Breast epithelium (tissue), 4 donors: ENCODE data around the gene NUBPL. TPM values are rescaled to one million over a fixed set of nuclear protein-coding genes. Genes with fewer than 3 reads are reported as not detected.
"Not testable (repeated sequence)": the region's sequence is repeated elsewhere in the genome, so short reads cannot be mapped to it uniquely, and the experiment has no call there.

Source experiments
- DNase-seq, 2 donors: peaks; one replicate each; pipeline ENCODE4 v3.0.0-alpha.2; 2019; ENCODE audit warnings: low spot score in 2 of 2
- H3K27ac ChIP-seq, 2 donors: fragments of 200-600 bp; sonication (generic) in 1 of 2; one replicate each; pipeline ENCODE4 v1.5.1; 2016 to 2019; ENCODE audit warnings: mild to moderate bottlenecking in 1 of 2
- H3K27me3 ChIP-seq, 2 donors: fragments of 200-600 bp; sonication (generic) in 1 of 2; one replicate each; pipeline versions ENCODE4 v1.5.1 to v1.6.0; 2017 to 2019; ENCODE audit warnings: control low read depth in 1 of 2, mild to moderate bottlenecking in 1 of 2
- H3K36me3 ChIP-seq: fragments of 200-600 bp; one replicate; pipeline ENCODE4 v1.5.1; 2019
- H3K4me1 ChIP-seq, 2 donors: fragments of 200-600 bp; sonication (generic); one replicate each; pipeline ENCODE4 v1.5.1; 2016 to 2019; ENCODE audit warnings: control low read depth in 1 of 2
- H3K4me3 ChIP-seq, 3 donors: fragments of 200-600 bp; sonication (generic); 1 replicate in 2 of 3; 2 replicates in 1 of 3; pipeline ENCODE4 v1.5.1; 2016 to 2019; ENCODE audit warnings: mild to moderate bottlenecking in 3 of 3, moderate library complexity in 2 of 3
- H3K9me3 ChIP-seq, 2 donors: fragments of 200-600 bp; sonication (generic) in 1 of 2; one replicate each; pipeline ENCODE4 v1.5.1; 2016 to 2019; ENCODE audit warnings: control low read depth in 1 of 2
- CTCF ChIP-seq, 3 donors: fragments of 450-650 bp; IDR thresholded peaks; one replicate each; pipeline ENCODE4 v1.5.1; 2016 to 2017; ENCODE audit warnings: antibody characterized with exemption in 3 of 3, mild to moderate bottlenecking in 3 of 3, moderate library complexity in 3 of 3
- POLR2A ChIP-seq: fragments of 450-650 bp; IDR thresholded peaks from one replicate; pipeline ENCODE4 v1.6.1; 2016; ENCODE audit warnings: antibody characterized with exemption, mild to moderate bottlenecking, moderate library complexity
- POLR2AphosphoS5 ChIP-seq, 3 donors: sonication (generic); formaldehyde crosslinking; IDR thresholded peaks; one replicate each; pipeline ENCODE4 v1.6.1; 2017; ENCODE audit warnings: antibody characterized with exemption in 3 of 3
- intact Hi-C: fragments of 100-400 bp; cut with DNase I; formaldehyde crosslinking; loops from one replicate; pipeline ENCODE4 v1.15.1; 2023; ENCODE audit warnings: low total_unique reads
- total RNA-seq, 3 donors: library from RNA; depleted of rRNA; stranded (reverse); fragments of >200 nt; gene quantifications; one replicate each; pipeline ENCODE4 v1.1.0, GENCODE V29; 2016

Gene NUBPL
- total RNA-seq, 3 donors from 2014 or later: 10.9 to 16.2 (median 12.5) TPM

DNA sequence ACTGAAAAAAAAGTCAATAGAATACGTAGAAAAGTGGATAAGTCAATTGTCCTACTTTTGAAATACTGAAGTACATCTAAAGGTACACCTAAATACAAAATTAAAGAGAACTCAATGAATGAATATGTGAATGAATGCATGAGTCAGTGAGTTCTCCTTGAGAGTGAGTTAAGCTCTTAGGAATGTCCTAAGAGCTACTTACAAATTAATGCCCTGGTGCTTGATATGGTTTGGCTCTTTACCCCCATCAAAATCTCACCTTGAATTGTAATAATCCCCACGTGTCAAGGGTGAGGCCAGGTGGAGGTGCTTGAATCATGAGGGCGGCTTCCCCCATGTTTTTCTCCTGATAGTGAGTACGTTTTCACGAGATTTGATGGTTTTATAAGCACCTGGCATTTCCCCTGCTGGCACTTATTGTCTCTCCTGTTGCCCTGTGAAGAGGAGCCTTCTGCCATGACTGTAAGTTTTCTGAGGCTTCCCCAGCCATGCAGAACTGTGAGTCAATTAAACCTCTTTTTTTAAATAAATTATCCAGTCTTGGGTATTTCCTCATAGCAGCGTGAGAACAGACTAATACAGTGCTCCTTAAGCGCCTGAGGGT lies 323.7 kb downstream of the NUBPL start:
- Histone ChIP-seq H3K4me3 (no peak overlapping the region), H3K4me1 (no peaks in the 10 kb centered on the region), H3K36me3 (no peaks in the 10 kb centered on the region), H3K27me3 (no peaks in the 10 kb centered on the region), H3K9me3 (no peaks in the 10 kb centered on the region), H3K27ac (no peak overlapping the region)
- no peak for TF ChIP-seq CTCF (IDR thresholded peaks at IDR 0.05)
- no peak for TF ChIP-seq POLR2AphosphoS5 (IDR thresholded peaks at IDR 0.05)
- no peak for TF ChIP-seq POLR2A
- no peak for DNase-seq
- intact Hi-C loops: no loop called here

DNA sequence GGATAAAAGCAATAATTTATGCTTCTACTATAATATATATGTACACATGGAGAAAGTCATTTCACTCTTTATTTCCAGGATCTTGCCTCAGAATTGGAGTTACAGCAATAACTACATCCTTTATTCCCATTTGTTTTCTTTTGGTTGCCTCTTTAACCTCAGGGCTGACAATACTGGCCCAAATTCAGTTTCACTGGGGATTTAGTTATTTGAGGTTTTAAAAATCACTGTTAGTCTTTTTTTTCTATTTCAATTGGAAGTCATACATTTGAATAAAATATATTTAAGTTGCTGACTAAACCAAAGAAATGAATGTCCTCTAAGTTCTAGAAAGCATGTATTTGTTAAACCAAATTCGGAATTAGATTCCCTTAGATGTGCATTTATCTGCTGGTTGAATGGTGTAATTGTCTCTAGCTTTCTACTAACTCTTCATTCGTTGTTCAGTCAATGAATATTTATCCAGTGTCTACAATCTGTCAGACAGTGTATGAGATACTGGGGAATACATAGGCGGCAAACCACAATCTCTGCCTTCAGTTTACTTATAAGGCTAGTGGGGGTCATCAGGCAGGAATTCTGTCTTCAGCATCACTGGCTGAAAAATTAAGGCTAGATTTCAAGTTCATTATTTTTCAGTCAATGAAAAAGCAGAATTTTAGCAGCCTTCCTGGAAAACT lies 325.1 kb downstream of the NUBPL start:
- H3K36me3 ChIP-seq: no peaks in the 10 kb centered on the region
- no peak for TF ChIP-seq CTCF (IDR thresholded peaks at IDR 0.05)
- no peak for TF ChIP-seq POLR2AphosphoS5 (IDR thresholded peaks at IDR 0.05)
- TF ChIP-seq POLR2A: no peak
- H3K9me3 ChIP-seq: no peaks in the 10 kb centered on the region
- no peak overlapping the region for H3K27ac ChIP-seq
- H3K4me3 ChIP-seq: no peak overlapping the region
- H3K27me3 ChIP-seq: no peaks in the 10 kb centered on the region
- intact Hi-C loops: no loop called here
- no peaks in the 10 kb centered on the region for H3K4me1 ChIP-seq
- no peak for DNase-seq

DNA sequence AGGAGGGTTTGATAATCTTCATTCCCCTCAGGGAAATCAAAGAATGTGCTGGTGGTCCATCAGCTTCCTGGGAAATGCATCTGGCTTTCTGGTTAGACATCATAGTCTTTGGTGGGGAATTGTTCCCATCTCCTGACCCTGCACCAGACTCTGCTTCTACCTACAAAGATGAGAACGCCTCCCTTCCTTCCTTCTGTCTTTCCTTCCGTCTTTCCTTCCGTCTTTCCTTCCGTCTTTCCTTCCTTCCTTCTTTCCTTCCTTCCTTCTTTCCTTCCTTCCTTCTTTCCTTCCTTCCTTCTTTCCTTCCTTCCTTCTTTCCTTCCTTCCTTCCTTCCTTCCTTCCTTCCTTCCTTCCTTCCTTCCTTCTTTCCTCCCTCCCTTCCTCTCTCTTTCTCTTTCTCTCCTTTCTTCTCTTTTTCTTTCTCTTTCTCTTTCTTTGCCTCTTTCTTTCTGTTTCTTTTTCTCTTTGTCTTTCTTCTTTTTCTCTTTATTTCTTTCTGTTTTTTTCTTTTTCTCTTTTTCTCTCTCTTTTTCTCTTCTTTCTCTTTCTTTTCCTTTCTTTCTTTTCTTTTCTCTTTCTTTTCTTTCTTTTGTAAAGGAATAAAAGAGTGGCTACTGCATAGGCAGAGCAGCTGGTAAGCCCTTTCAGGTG lies 326.9 kb downstream of the NUBPL start:
- intact Hi-C loops: no loop called here
- Histone ChIP-seq H3K27me3 (no peaks in the 10 kb centered on the region), H3K27ac (no peak overlapping the region), H3K36me3 (no peaks in the 10 kb centered on the region), H3K4me3 (no peak overlapping the region), H3K4me1 (no peaks in the 10 kb centered on the region), H3K9me3 (no peaks in the 10 kb centered on the region)
- TF ChIP-seq POLR2A (no peak), CTCF (IDR thresholded peaks at IDR 0.05) (no peak), POLR2AphosphoS5 (IDR thresholded peaks at IDR 0.05) (no peak)
- DNase-seq: no peak

DNA sequence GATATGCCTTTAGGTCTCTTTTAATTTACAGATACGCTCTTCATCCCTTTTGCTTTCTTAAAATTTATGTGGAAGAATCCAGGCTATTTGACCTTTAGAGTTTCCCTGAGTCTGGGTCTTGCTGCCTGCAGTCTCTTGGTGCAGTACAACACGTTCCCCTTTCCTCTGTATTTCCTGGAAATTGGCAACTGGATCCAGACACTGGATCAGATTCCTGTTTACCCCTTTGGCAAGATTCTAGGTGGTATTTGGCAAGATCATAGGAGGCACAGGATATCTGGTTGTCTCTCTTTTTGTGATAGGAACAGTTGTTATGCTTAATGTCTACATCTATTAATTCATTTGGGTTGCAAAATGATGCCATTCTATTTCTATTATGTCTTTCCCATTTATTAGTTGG lies 328.1 kb downstream of the NUBPL start:
- intact Hi-C loops: no loop called here
- Histone ChIP-seq H3K4me1 (no peaks in the 10 kb centered on the region), H3K27ac (no peak overlapping the region), H3K27me3 (no peaks in the 10 kb centered on the region), H3K36me3 (no peaks in the 10 kb centered on the region), H3K9me3 (no peaks in the 10 kb centered on the region), H3K4me3 (no peak overlapping the region)
- no peak for DNase-seq
- no peak for TF ChIP-seq POLR2A
- no peak for TF ChIP-seq POLR2AphosphoS5 (IDR thresholded peaks at IDR 0.05)
- no peak for TF ChIP-seq CTCF (IDR thresholded peaks at IDR 0.05)

- H3K27ac ChIP-seq, H3K9me3 ChIP-seq, H3K27me3 ChIP-seq, H3K4me1 ChIP-seq, DNase-seq, H3K36me3 ChIP-seq, intact Hi-C loops, H3K4me3 ChIP-seq: not testable (repeated sequence)
These were observed 329.0 kb downstream of the NUBPL start for GRCh38 chr14:31890202-31890601.
